Endothelial cell of umbilical vein (primary cell): Measurements from ENCODE around the gene SNED1. TPM values are rescaled to one million over a fixed set of nuclear protein-coding genes. Genes with fewer than 3 reads are reported as not detected.

Experiments
- BruUV-seq: library from RNA; stranded (reverse); fragments of 400-500 nt; replicated peaks from 2 replicates; lab custom pipeline; 2021; lab: Mats Ljungman, UMichigan
- CTCF ChIA-PET: fragments of 300-600, 350-600 bp; sonication (Branson Sonifier 250); formaldehyde crosslinking; loops from one replicate; lab custom pipeline; 2021; ENCODE audit warnings: antibody characterized with exemption, inconsistent platforms; lab: Charles Lee
- POLR2A ChIA-PET: fragments of 300-600, 350-600 bp; sonication (Branson Sonifier 250); formaldehyde crosslinking; loops from one replicate; lab custom pipeline; 2021; ENCODE audit warnings: antibody characterized with exemption, inconsistent platforms; lab: Charles Lee
- DNase-seq: peaks from one replicate; pipeline ENCODE4 v3.0.0-alpha.2; 2011; ENCODE audit warnings: low read depth, low spot score
- FAIRE-seq: peaks from 2 replicates; lab custom pipeline; 2011; peaks lifted over from hg19 to GRCh38; lab: Jason Lieb, UNC
- H2AFZ ChIP-seq: 2 replicates; pipeline ENCODE4 v1.6.0; 2012; ENCODE audit warnings: low read depth, low read length, control low read depth, inconsistent platforms
- H3K27ac ChIP-seq: 2 replicates; pipeline ENCODE4 v1.5.1; 2011; ENCODE audit warnings: low read depth, mild to moderate bottlenecking, control low read depth, low read length, moderate library complexity; ENCODE audit not compliant: insufficient read depth
- H3K27me3 ChIP-seq, 2 experiments: 2 replicates each; pipeline versions ENCODE4 v1.6.0 to v1.6.1; 2011; ENCODE audit warnings: low read length in 2 of 2, mixed read lengths in 1 of 2; ENCODE audit not compliant: control insufficient read depth in 2 of 2, insufficient read depth in 2 of 2
- H3K36me3 ChIP-seq, 2 experiments: 2 replicates in 1 of 2; 3 replicates in 1 of 2; pipeline ENCODE4 v1.5.1; 2011; ENCODE audit warnings: low read length in 2 of 2, mild to moderate bottlenecking in 1 of 2, moderate library complexity in 1 of 2; ENCODE audit not compliant: control insufficient read depth in 2 of 2, insufficient read depth in 2 of 2; ENCODE audit errors: extremely low read depth in 1 of 2
- H3K4me1 ChIP-seq: 3 replicates; pipeline ENCODE4 v1.5.1; 2011; ENCODE audit warnings: mild to moderate bottlenecking, low read length; ENCODE audit not compliant: control insufficient read depth, insufficient read depth; ENCODE audit errors: extremely low read depth
- H3K4me2 ChIP-seq: 2 replicates; pipeline ENCODE4 v1.6.1; 2011; ENCODE audit warnings: low read length, control low read depth, mixed read lengths; ENCODE audit not compliant: insufficient read depth
- H3K4me3 ChIP-seq, 3 experiments: fragments of 200-600 bp in 1 of 3; sonication (generic), shearing (Covaris generic) in 1 of 3; replicated peaks in 1 of 3; 2 replicates each; pipeline ENCODE4 v1.5.1; 2011 to 2016; ENCODE audit warnings: control low read depth in 3 of 3, low read length in 3 of 3, mild to moderate bottlenecking in 2 of 3, inconsistent platforms in 1 of 3, low read depth in 1 of 3, moderate library complexity in 1 of 3; ENCODE audit not compliant: insufficient read depth in 1 of 3
- H3K79me2 ChIP-seq: 2 replicates; pipeline ENCODE4 v1.6.0; 2012; ENCODE audit warnings: low read length, inconsistent platforms; ENCODE audit not compliant: control insufficient read depth, insufficient read depth
- H3K9ac ChIP-seq: replicated peaks from 2 replicates; pipeline ENCODE3; 2011; ENCODE audit warnings: low read length, control low read depth; ENCODE audit not compliant: insufficient read depth; ENCODE audit errors: extremely low read depth
- H3K9me1 ChIP-seq: replicated peaks from 3 replicates; pipeline ENCODE4 v1.6.0; 2011; ENCODE audit warnings: mild to moderate bottlenecking, low read length; ENCODE audit not compliant: control insufficient read depth, insufficient read depth; ENCODE audit errors: extremely low read depth
- H3K9me3 ChIP-seq: replicated peaks from 2 replicates; pipeline ENCODE4 v1.5.1; 2012; ENCODE audit warnings: low read length, inconsistent platforms; ENCODE audit not compliant: control insufficient read depth, insufficient read depth
- H4K20me1 ChIP-seq: replicated peaks from 2 replicates; pipeline ENCODE3; 2011; ENCODE audit warnings: mild to moderate bottlenecking, low read length; ENCODE audit not compliant: control insufficient read depth, insufficient read depth; ENCODE audit errors: extremely low read depth
- CTCF ChIP-seq, 2 donors: IDR thresholded peaks; 1 replicate in 1 of 2; 2 replicates in 1 of 2; pipeline ENCODE4 v1.5.1; 2011; ENCODE audit warnings: low read length in 2 of 2, mild to moderate bottlenecking in 2 of 2, moderate library complexity in 2 of 2, control low read depth in 1 of 2, inconsistent platforms in 1 of 2, low read depth in 1 of 2; ENCODE audit not compliant: insufficient read depth in 1 of 2; ENCODE audit errors: extremely low read depth in 1 of 2
- EZH2 ChIP-seq: IDR thresholded peaks from 2 replicates; pipeline ENCODE4 v1.6.1; 2012; ENCODE audit warnings: borderline replicate concordance, low read depth, mild to moderate bottlenecking, moderate library complexity, low read length, inconsistent platforms; ENCODE audit not compliant: severe bottlenecking
- FOS ChIP-seq: IDR thresholded peaks from 2 replicates; pipeline ENCODE4 v1.6.1; 2011; ENCODE audit warnings: mild to moderate bottlenecking, low read length, moderate library complexity, borderline replicate concordance; ENCODE audit not compliant: insufficient read depth
- GATA2 ChIP-seq: IDR thresholded peaks from 2 replicates; pipeline ENCODE4 v1.7.0; 2011; ENCODE audit warnings: low read depth, mild to moderate bottlenecking, moderate library complexity, mixed read lengths, low read length; ENCODE audit not compliant: insufficient read length, insufficient read depth
- JUN ChIP-seq: IDR thresholded peaks from 2 replicates; pipeline ENCODE4 v1.6.1; 2011; ENCODE audit warnings: borderline replicate concordance, low read depth; ENCODE audit not compliant: insufficient read length, insufficient read depth
- MAX ChIP-seq: IDR thresholded peaks from 2 replicates; pipeline ENCODE4 v1.6.1; 2011; ENCODE audit not compliant: insufficient read depth, insufficient read length
- MYC ChIP-seq: IDR thresholded peaks from one replicate; pipeline ENCODE4 v1.6.1; 2011; ENCODE audit warnings: mild to moderate bottlenecking, low read depth, low read length
- POLR2A ChIP-seq: IDR thresholded peaks from 2 replicates; pipeline ENCODE4 v1.6.1; 2012; ENCODE audit warnings: low read depth, mild to moderate bottlenecking, control low read depth, low read length
- POLR2AphosphoS5 ChIP-seq: IDR thresholded peaks from 2 replicates; pipeline ENCODE4 v1.6.1; 2012; ENCODE audit warnings: low read depth, mild to moderate bottlenecking, control low read depth, low read length, moderate library complexity; ENCODE audit not compliant: insufficient read depth
- dilution Hi-C: fragments of 300-500 bp; cut with MboI; formaldehyde crosslinking; loops from one replicate; pipeline ENCODE4 v1.15.0; 2019; ENCODE audit warnings: low sequenced_read_pairs; ENCODE audit not compliant: extremely low pct_ligation_motif_present
- intact Hi-C: fragments of 100-400 bp; cut with micrococcal nuclease; formaldehyde crosslinking; loops from one replicate; pipeline ENCODE4 v1.10.0; 2022
- polyA plus RNA-seq, 4 experiments: library from polyadenylated mRNA; depleted of rRNA in 3 of 4; stranded (reverse) in 3 of 4; unstranded in 1 of 4; fragments of >200 nt; gene quantifications; 2 replicates each; pipeline versions ENCODE4 v1.2.1 to v1.2.3, GENCODE V29; 2011 to 2012; ENCODE audit warnings: missing spikeins in 1 of 4
- total RNA-seq: library from RNA; stranded (reverse); gene quantifications from 2 replicates; pipeline ENCODE4 v1.2.3, GENCODE V29; 2021

SNED1 gene
- total and polyA plus RNA-seq, 2 donors (not counting 3 experiments of a cell fraction or from before 2014, with no cell fraction given) = 14.1 to 17.2 TPM

DNA sequence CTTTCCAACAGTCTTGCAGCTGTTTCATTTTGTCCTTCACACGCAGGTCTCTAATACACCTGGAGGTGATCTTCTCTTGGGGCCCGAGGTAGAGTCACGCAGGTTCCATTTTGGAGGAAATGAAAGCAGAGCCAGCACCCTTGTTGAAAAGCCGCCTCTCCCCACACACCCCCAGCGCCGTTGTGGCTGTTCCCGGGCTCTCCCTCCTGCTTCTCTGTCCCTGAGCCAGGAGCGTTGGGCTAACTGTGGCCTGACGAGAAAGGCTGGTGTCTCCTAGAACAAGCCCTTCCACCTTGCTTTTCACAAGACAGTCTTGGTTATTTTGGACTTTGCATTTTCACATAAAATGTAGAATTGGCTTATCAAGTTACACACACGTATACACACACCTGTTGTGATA is 16.3 kb downstream of the SNED1 start:
- Histone ChIP-seq H3K79me2 (peaks cover 2% of the 10 kb centered on the region), H3K27ac (no peak overlapping the region), H3K9ac (no peak overlapping the region), H3K9me3 (no peaks in the 10 kb centered on the region), H3K9me1 (no peaks in the 10 kb centered on the region), H3K27me3 (no peaks in the 10 kb centered on the region), H2AFZ (no peak overlapping the region), H3K4me2 (no peak overlapping the region), H3K4me1 (peaks cover 10% of the 10 kb centered on the region), H4K20me1 (no peaks in the 10 kb centered on the region), H3K4me3 (no peak overlapping the region), H3K36me3 (no peaks in the 10 kb centered on the region)
- ChIA-PET CTCF (no interaction called here), POLR2A (no interaction called here)
- no peak for FAIRE-seq
- no peak for TF ChIP-seq EZH2
- no peak for TF ChIP-seq CTCF (IDR thresholded peaks at IDR 0.05; ENCODE audit: extremely low read depth in 1 of 2, insufficient read depth in 1 of 2, low read depth in 1 of 2, low read length in 2 of 2)
- no peak for TF ChIP-seq MYC
- TF ChIP-seq POLR2A = no peak
- TF ChIP-seq FOS = no peak
- TF ChIP-seq MAX = no peak
- no peak for TF ChIP-seq JUN
- no peak for TF ChIP-seq GATA2
- TF ChIP-seq POLR2AphosphoS5 = no peak
- dilution Hi-C loops = no loop called here
- intact Hi-C loops = no loop called here
- BruUV-seq = no TSS peak
- DNase-seq = no peak
